ENCODE data around the gene MYF6. TPM values are rescaled to one million over a fixed set of nuclear protein-coding genes. Genes with fewer than 3 reads are reported as not detected.

The MYF6 gene
- total and polyA plus RNA-seq, 2 of the 8 experiments (the other 6 are each of a cell fraction or from before 2014, with no cell fraction given) = 0.39 TPM; not detected in 1

DNA sequence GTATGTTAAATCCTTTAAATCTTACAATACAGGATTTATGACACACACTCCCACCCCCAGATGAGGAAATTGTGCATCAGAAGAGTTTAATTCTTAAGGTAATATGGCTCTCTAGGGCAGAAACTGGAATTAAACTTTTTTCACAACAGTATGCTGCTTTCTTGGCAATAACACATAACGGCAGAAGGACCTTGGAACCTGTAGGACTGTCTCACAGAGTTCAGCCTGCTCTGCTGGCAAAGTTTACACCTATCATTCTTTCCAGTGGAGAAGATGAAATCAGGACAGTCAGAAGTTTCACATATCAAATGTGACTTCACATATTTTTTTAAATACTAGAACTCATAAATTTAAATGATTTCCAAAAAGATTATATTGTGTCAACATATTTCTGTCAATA, 30.6 kb upstream of the MYF6 start:
- Histone ChIP-seq H3K4ac (replicated peaks; ENCODE audit: insufficient read length, low read depth, low read length) (no peak overlapping the region), H4K5ac (ENCODE audit: insufficient read length, low read depth, low read length) (no peak overlapping the region), H3K9ac (replicated peaks in 1 of 4; ENCODE audit: extremely low read depth in 1 of 4, low read depth in 3 of 4, low read length in 3 of 4) (no peak overlapping the region), H3K18ac (ENCODE audit: extremely low read depth, low read length) (no peak overlapping the region), H2BK5ac (ENCODE audit: low read depth, low read length) (no peak overlapping the region), H3K79me1 (ENCODE audit: low read depth, low read length) (no peaks in the 10 kb centered on the region), H2BK15ac (ENCODE audit: low read length) (no peak overlapping the region), H3K56ac (replicated peaks; ENCODE audit: insufficient read length, low read depth, low read length) (no peak overlapping the region), H3K36me3 (ENCODE audit: control insufficient read depth in 2 of 4, insufficient read depth in 4 of 4, low read length in 3 of 4) (no peaks in the 10 kb centered on the region), H2BK12ac (ENCODE audit: low read depth, low read length) (no peak overlapping the region), H3K23ac (ENCODE audit: insufficient read length) (no peak overlapping the region), H3K4me1 (replicated peaks in 1 of 4; ENCODE audit: control insufficient read depth in 3 of 4, insufficient read depth in 4 of 4, low read length in 3 of 4) (no peaks in the 10 kb centered on the region), H3K4me2 (ENCODE audit: insufficient read depth in 1 of 2, low read depth in 2 of 2, low read length in 2 of 2) (no peak overlapping the region), H4K8ac (ENCODE audit: extremely low read depth, insufficient read depth, low read length) (no peak overlapping the region), H3K23me2 (ENCODE audit: low read depth, low read length) (no peaks in the 10 kb centered on the region), H3K9me3 (ENCODE audit: insufficient read depth in 2 of 2, low read depth in 1 of 2, low read length in 1 of 2) (no peaks in the 10 kb centered on the region), H2AFZ (ENCODE audit: low read length) (no peak overlapping the region), H3K27ac (ENCODE audit: low read depth, low read length) (no peak overlapping the region), H3K79me2 (ENCODE audit: control insufficient read depth in 1 of 2, insufficient read depth in 2 of 2, low read length in 2 of 2) (no peaks in the 10 kb centered on the region), H2BK20ac (ENCODE audit: low read length) (no peak overlapping the region), H2AK5ac (ENCODE audit: low read depth, low read length) (no peak overlapping the region), H4K20me1 (replicated peaks in 1 of 2; ENCODE audit: control insufficient read depth in 1 of 2, insufficient read depth in 2 of 2, low read length in 2 of 2) (no peaks in the 10 kb centered on the region), H3K27me3 (replicated peaks in 1 of 4; ENCODE audit: control insufficient read depth in 3 of 4, extremely low read depth in 1 of 4, insufficient read depth in 3 of 4, low read length in 3 of 4) (no peaks in the 10 kb centered on the region), H2BK120ac (replicated peaks; ENCODE audit: low read depth, low read length) (no peak overlapping the region), H3K14ac (ENCODE audit: insufficient read length) (no peak overlapping the region), H4K91ac (replicated peaks; ENCODE audit: insufficient read length, low read length) (no peak overlapping the region), H3K4me3 (ENCODE audit: extremely low read depth in 1 of 4, insufficient read depth in 2 of 4, low read depth in 3 of 4, low read length in 4 of 4) (no peak overlapping the region)
- FAIRE-seq = no peak
- no peak for DNase-seq (ENCODE audit: low read depth in 1 of 2, low spot score in 2 of 2)
- ChIA-PET CTCF (ENCODE audit: partially characterized antibody) (interaction anchor here (0.5 to 0.9 kb wide), 2 partner anchors 104 to 204 kb away, joined by 3 read pairs; no protein-coding TSS in a partner anchor), POLR2A (ENCODE audit: partially characterized antibody) (no interaction called here)
- 96% methylated on average over 1 of the region's 1 CpG; no CpG with 5 or more reads in 1 of the 2 experiments for WGBS, 2 experiments (ENCODE audit: extremely low coverage in 1 of 2, insufficient coverage in 1 of 2, insufficient read length in 1 of 2, insufficient replicate concordance in 2 of 2, low coverage in 1 of 2, low lambda C conversion rate in 2 of 2, missing lambda C conversion rate in 1 of 2)
- TF ChIP-seq ZNF274 (IDR thresholded peaks at IDR 0.05; ENCODE audit: borderline replicate concordance, extremely low read depth, low read length) = no peak
- no peak for TF ChIP-seq RNF2 (IDR thresholded peaks at IDR 0.05; ENCODE audit: borderline replicate concordance, low read depth, low read length, missing control alignments, poor library complexity, severe bottlenecking)
- TF ChIP-seq POLR2AphosphoS5 (IDR thresholded peaks at IDR 0.05; ENCODE audit: low read depth, low read length) = no peak
- TF ChIP-seq EZH2 (IDR thresholded peaks at IDR 0.05; ENCODE audit: low read depth, low read length, severe bottlenecking) = no peak
- no peak for TF ChIP-seq SIN3A (conservative IDR thresholded peaks at IDR 0.05 in 1 of 2, IDR thresholded peaks at IDR 0.05 in 1 of 2; ENCODE audit: low read depth in 1 of 2, low read length in 2 of 2)
- no peak for TF ChIP-seq CBX8 (IDR thresholded peaks at IDR 0.05; ENCODE audit: borderline replicate concordance, low read depth, low read length)

All from H1 (cell line).